GM18873 (cell line): ENCODE measurements around the gene MED15.
"Not testable (repeated sequence)": the region's sequence is repeated elsewhere in the genome, so short reads cannot be mapped to it uniquely, and the experiment has no call there.

Experiments used
- ATAC-seq: cut with Tn5 transposase; IDR thresholded peaks from one replicate; pipeline ENCODE4 v1.9.1; 2021; ENCODE audit warnings: mild to moderate bottlenecking, moderate library complexity, moderate number of reproducible peaks; ENCODE audit not compliant: unreplicated experiment, low FRiP score

Gene MED15

DNA sequence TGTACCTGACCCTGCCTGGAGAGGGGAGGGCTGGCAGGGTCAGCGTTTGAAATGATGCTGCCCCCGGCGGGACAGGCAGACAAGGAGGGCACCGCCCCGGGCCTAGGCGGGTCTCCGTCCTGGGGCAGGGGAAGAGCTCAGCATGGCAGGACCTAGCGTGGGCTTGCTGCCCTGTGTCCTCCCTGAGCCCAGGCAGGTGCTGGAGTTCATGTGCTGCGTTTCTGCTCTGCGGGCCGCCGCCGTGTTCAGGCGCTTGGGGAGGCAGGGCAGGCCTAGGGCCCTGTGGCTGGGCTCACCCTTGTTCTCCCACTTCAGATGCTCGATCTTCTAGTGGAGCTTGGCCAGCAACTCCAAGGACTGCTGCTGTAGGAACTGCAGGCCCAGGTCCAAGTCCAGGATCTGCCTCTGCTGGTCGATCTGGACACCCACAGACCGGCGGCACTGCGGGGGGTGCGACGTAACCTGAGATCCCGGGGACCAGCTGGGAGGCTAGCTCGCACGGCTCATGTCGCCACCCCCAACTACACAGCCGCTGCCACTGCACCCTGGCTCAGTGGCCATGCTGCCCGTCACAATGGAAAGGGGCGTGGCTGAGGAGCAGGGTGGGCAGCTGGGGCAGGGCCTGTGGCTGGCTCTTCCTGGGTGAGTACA lies 84.4 kb downstream of the MED15 start:
- ATAC-seq: no peak

DNA sequence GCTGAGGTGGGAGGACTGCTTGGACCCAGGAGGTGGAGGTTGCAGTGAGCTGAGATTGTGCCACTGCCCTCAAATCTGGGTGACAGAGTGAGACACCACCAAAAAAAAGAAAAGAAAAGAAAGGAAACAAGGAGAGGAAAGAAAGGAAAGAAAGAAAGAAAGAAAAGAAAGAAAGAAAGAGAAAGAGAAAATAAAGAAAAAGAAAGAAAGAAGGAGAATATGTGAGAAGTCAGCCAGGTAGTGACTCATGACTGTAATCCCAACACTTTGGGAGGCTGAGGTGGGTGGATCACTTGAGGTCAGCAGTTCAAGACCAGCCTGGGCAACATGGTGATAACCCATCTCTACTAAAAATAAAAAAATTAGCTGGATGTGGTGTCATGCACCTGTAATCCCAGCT lies 86.6 kb downstream of the MED15 start:
- ATAC-seq: not testable (repeated sequence)

DNA sequence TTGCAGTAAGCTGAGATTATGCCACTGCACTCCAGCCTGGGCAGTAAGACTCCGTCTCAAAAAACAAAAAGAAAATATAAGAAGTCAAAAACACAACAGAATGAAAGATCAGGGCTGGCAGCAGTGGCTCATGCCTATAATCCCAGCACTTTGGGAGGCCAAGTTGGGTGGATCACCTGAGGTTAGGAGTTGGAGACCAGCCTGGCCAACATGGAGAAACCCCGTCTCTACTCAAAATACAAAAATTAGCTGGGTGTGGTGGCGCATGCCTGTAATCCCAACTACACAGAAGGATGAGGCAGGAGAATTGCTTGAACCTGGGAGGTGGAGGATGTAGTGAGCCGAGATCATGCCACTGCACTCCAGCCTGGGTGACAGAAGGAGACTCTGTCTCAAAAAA lies 87.1 kb downstream of the MED15 start:
- not testable (repeated sequence) for ATAC-seq

DNA sequence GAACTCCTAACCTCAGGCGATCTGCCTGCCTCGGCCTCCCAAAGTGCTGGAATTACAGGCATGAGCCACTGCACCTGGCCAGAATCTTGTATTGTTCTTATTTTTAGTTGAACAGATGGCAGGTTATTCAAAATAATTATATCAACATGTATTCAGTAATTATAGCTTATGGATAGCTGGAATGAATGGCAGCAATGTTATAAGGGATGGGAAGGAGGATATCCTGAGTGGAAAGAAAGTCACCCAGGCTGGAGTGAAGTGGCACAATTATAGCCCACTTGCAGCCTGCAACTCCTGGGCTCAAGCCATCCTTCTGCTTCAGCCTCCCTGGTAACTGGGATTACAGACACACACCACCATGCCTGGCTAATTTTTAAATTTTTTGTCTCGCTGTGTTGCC lies 88.1 kb downstream of the MED15 start:
- no peak for ATAC-seq

DNA sequence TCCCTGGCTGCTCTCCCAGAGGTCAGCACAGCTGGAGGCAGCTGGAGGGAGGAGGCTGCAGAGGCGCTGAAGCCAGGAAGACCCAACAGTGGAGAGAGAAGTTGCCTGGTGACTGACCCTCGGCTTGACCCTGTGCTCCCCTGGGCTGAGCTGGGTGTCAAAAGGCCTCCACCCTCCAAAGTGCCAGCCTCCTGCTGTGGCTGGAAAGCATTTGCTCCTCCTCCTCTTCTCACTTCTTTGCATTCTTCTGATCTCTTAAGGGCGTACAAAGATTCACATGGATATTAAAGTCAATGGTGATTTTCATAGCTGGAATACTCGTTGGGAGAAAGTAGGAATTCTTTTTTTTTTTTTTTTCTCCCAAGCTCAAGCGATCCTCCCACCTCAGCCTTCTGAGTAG lies 91.7 kb downstream of the MED15 start:
- ATAC-seq: no peak

DNA sequence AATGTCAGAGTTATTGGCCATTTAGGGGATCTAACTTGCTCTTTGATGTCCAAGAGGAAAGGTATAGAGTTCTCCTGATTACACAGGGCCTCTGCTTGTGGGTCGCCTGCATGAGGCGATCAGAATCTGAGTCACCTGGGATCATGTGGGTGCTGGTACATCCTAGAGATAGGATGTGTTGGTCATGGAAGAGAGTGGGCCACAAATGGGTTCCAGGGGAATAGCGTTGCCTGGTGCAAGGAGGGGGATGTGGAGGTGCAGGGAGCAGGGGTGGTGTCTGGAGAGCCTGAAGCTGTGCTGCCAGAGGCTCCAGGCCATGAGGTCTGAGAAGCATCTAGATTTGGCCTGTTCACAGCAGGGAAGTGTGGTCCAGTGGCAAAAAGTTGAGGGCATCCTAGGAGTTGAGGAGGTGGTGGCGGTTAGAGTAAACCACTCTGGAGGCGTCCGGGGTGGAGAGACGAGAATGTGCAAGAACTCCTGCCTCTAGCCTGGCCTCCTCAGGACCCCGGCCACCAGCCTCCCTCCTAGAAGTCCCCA lies 92.8 kb downstream of the MED15 start:
- no peak for ATAC-seq

DNA sequence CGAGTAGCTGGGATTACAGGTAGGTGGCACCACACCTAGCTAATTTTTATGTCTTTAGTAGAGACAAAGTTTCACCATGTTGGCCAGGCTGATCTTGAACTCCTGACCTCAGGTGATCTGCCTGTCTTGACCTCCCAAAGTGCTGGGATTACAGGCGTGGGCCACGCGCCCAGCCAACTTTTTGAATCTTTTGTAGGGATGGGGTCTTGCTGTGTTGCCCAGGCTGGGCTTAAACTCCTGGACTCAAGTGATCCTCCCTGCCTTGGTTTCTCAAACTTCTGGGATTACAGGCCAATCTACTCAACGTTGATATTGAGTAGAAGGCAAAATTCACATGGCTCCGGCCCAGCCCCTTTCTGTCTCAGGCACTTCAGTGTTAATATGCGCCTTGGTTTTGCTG lies 93.9 kb downstream of the MED15 start:
- ATAC-seq: no peak

DNA sequence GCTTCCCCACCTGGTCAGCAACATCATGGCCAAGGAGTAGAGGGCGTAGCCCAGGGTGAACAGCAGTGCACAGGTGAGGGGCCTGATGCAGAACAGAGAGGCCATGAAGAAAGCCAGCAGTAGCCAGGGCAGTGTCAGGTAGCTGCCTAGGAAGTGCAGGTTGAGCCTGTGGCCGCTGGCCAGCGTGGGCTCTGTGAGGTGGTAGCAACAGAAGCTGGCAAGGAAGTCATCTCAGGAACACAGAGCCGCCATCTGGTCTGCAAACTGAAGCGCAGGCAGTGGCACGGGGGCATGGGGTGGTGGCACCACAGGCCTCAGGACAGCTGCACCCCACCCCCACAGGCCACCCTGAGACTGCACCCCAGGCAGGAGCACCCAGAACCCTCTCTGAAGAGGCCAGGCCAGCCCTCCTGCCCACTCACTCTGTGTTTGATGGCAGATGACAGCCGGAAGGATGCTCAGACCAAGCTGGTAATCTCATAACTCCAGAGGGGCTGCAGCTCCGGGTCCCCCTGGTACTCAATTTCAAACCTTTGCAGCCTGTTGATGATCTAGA lies 95.3 kb downstream of the MED15 start:
- ATAC-seq: no peak

DNA sequence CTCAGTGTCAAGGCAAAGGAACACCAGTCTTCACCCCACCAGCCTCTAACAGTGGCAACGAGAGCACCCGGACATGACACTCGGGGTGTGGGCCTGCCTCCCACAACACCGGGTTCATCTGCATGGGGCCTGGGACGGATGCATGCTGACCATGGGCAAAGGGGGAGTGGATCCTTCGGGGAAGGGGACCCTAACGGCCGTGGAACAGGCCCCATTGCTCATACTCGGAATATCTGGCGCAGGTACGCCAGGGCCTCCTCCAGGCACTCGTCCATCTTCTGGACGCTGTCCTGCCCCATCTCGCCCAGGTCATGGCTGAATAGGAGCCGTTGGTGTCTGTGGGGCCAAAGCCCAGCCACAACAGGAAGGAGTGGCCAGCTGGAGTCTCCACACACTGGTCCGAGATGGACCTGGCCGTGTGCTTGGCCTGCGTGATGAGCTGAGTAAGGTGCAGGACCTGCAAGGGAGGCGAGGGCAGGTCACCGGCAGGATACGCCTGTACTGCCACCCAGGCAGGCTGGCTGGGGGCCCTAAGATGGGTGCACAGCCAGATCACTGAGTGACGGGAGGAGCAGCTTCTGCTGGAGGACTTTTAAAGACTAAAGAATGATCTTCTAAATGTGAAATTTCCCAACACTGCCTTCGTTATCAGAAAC lies 96.8 kb downstream of the MED15 start:
- no peak for ATAC-seq

DNA sequence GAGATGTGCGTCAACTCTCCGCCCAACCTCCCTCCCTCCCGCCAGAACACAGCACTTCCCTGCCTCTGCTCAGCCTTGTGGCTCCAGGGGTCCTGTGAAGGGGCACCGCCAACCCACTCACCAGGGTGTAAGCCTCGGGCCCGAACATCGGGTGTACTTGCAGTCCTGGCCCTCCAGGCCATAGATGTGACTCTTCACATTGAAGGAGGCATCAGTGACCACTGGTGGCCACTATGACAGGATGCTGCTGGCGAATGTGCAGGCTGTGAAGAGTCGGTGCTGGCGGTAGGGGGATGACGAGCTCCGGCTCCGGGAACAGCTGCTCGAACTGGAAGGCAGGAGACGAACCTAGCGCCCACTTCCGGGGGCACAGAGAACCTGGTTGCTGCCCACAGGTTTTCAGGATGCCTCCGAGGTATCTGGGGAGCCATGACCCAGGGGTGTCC lies 97.4 kb downstream of the MED15 start:
- ATAC-seq: no peak

DNA sequence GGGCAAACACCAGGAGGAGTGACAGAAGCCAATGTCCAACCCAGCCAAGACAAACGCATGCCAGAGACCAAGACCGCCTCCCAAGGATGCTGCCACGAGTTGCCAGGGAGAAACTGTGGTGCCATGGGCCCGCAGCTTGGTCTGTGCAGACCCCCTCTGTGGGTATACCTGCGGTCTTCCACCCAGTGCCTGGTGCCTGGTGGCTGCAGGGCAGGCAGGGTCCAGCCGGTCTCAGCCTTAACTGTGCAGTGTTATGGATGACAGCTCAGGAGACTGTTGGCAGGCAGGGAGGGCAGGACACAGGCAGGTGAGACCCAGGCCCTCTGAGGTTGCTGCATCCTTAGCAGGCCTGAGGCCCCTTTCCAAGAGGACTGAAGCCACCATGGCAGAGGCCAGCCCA lies 97.9 kb downstream of the MED15 start:
- ATAC-seq: no peak

DNA sequence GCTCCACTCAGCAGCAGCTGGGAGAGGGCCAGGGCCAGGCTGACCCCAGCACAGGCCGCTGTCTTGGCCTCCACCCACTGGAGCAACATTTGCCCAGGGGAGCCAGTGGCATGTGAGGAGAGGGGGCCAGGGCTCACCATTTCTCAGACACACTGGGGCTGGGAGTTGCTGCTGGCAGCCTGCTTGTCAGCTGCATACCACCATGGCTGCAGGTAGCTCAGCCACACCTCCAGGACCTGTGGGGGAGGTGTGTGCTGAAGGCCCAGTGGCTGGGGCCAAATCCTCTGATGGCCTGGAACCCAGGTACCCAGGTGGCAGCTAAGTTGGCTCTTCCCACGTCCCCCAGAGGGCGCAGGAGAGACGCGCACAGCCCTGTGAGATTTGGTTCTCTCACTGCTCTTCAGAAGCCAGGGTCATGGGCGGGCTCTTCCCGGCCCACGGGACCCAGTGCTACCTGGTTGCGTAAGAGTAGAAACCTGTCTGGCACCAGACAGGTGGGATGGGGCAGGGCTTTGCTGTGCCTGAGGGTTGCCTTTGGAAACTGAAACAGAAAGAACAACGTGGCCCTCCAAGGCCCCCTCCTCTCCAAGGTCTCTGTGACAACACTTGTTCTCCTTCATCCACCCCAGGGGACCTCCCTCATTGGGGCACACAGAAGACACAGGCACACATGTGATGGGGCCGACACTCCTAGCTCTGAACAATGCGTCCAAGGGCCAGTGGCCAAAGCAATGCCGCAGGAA lies 98.8 kb downstream of the MED15 start:
- no peak for ATAC-seq

DNA sequence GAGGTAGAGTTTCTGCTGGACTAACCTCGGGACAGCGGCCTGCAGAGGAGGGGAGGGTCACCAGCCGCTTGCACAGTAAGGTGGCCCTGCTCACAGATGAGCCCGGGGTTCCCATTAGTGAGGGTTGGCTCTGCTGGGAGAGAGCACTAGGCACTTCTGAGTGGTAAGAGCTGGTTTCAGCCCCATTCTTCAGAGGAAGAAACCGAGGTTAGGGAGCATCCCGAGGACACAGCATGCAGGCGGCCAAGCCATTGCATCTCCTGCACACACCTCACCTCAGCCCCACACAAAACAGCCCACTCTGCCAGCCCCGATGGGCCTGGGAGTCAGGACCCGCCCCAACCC lies 99.3 kb downstream of the MED15 start:
- no peak for ATAC-seq

DNA sequence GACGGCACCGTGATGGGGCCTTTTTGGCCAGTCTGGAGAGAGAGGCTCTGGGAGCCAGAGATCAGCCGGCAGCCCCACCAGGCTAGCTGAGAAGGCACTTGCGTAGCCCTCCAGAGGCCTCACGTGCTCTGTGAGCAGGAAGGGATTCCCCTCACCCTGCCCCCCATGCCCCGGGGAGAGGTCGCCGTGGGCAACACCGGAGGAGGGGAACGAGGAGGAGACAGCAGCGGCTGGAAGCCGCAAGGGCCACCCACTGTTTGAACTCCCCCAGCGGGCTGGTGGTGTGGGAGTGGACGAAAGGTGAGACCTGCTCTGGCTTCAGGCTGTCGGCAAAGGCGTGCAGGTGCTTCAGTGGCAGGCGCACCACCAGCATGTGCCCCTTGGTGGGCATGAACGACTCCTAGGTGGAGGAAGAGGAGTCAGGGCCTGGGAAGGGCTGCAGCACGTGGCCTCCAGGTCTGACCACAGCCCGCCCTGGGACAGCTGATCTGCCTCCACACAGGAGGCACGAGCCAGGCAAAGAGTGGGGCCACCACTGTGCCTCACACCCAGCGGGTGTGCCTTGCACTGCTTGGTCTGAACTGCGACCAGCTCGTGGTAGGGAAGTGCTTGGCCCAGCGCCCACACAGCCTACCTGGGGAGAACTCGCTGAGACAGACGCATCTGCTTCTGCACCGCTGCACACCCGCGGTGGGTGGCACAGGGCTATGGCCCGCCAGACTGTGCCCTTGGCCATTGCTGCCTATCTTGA lies 99.9 kb downstream of the MED15 start:
- ATAC-seq: no peak

DNA sequence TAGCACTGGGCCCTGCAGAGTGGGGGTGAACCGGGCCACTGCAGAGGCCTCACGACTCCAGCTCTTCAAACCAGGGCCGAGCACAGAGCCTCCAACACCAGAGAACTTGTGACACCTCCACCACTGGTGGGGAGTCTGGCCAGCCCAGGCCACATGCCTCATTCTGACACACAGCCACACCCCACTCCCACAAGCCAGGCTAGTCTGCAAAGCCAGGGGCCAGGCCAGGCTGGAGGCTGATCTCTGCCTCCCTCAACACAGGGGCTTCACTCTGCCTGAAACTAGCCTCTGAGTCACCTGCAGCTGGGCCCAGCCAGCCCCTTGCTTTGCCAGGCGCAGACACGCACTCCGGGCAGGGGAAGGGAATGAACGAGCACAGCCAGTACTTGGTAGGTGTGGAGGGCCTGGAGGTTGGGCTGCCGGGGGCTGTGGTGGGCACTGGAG lies 102.9 kb downstream of the MED15 start:
- ATAC-seq: no peak

DNA sequence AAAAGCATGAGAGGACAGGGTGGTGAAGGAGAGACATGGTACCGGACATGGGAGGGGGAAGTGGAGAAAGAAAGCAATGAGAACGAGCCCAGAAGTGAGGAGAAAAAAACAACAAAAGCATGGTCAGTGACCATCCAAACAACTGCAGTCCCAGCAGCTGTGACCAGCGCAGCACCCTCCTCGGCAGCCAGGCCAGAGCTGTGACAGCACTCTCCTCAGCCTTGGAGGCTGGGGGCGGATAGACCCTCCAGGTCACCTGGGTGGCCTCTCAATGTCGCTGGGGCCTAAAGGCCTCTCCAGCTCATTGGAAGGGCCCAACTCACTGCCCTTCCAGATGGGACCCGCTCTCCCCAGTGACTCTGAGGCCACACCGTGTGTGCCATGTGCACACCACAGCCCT lies 103.3 kb downstream of the MED15 start:
- ATAC-seq: no peak

DNA sequence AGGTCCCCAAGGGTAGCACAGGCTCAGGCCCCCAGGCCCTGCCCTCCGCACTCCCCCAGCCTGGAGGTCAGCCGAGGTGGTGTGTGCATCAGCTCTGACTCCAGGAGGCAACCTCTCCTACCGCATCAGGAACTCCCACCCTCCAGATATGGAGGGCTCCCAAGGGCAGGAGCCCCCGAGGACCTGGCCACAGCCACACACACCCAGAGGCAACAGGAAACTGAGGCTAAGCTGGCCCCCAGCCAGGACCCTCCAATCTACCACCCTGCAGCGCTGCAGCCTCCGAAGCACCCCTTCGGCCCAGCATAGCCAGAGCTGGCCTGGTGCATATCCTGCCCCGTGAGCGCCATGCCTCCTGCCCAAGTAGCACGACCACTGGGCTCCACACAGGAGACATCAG lies 104.0 kb downstream of the MED15 start:
- ATAC-seq: no peak

DNA sequence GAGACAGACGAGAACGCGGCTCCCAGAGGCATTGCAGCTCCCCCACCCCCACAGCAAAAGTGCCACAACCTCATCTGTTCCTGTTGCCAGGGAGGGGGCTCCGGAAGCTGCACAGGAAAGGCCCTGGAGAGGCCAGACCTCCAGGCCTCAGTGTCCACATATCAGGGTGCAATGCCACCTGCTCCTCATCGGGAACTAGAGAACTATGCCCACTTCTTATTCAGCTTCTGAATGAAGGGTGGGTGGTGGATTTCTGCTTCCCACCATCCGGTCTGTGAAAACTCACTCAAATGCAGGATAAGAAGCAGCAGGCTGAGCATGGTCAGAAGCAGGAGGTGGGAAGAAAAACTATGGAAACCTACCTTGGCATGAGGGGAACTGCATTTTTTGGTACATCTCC lies 105.9 kb downstream of the MED15 start:
- no peak for ATAC-seq

DNA sequence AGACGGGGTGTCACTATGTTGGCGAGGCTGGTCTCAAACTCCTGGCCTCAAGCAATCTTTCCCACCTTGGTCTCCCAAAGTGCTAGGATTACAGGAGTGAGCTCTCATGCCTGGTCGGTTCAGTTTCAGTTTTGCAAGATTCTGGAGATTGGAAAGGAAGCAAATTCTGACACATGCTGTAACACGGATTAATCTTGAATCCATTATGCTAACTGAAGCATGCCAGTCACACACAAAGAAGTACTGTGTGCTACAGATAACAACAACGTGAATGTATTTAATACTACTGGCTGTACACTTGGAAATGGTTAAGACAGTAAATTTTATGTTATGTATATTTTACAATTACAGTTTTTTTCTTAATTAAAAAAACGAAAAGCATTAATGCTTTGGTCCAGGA lies 107.6 kb downstream of the MED15 start:
- ATAC-seq: no peak
